ENCODE results near the gene TK1. TPM values are rescaled to one million over a fixed set of nuclear protein-coding genes. Genes with fewer than 3 reads are reported as not detected.

The TK1 gene
- total RNA-seq, 1 experiment from 2014 or later = 340 TPM

- H3K27me3 ChIP-seq (ENCODE audit: low read length) = no peaks in the 10 kb centered on the region
- TF ChIP-seq EZH2 (IDR thresholded peaks at IDR 0.05; ENCODE audit: low read length, unreplicated experiment) = no peak
- no peak for TF ChIP-seq CTCF (conservative IDR thresholded peaks at IDR 0.05; ENCODE audit: low read depth, low read length)
- TF ChIP-seq EZH2phosphoT487 (IDR thresholded peaks at IDR 0.05; ENCODE audit: borderline replicate concordance, low read length) = no peak
- no peak overlapping the region for H2AFZ ChIP-seq (ENCODE audit: low read length)
- H3K9me3 ChIP-seq (ENCODE audit: low read length) = no peaks in the 10 kb centered on the region
- BruUV-seq (replicated peaks) = no TSS peak
- no peaks in the 10 kb centered on the region for H3K4me1 ChIP-seq (ENCODE audit: insufficient read depth, low read length)
- no peak for DNase-seq
- peaks cover under 1% of the 10 kb centered on the region; the same call in 1 of the 2 replicates for H3K36me3 ChIP-seq (ENCODE audit: low read depth, low read length)
- no peaks in the 10 kb centered on the region for H3F3A ChIP-seq (ENCODE audit: low read length, unreplicated experiment)
- peaks cover 11% of the 10 kb centered on the region for H3K79me2 ChIP-seq (ENCODE audit: low read length)
- no peak overlapping the region for H3K4me3 ChIP-seq (ENCODE audit: low read length)
- intact Hi-C loops (cut with micrococcal nuclease) = no loop called here
- POLR2A ChIA-PET (ENCODE audit: unreplicated experiment) = no interaction called here
- ATAC-seq = no peak
- H3K9me2 ChIP-seq (replicated peaks; ENCODE audit: low read length) = no peaks in the 10 kb centered on the region
- no peaks in the 10 kb centered on the region for H4K20me1 ChIP-seq (ENCODE audit: low read length)
- no peak overlapping the region for H3K4me2 ChIP-seq (ENCODE audit: low read length)
- H3K9ac ChIP-seq (ENCODE audit: low read length) = no peak overlapping the region
- CTCF ChIA-PET = interaction anchor here (0.6 kb wide), 1 partner anchor 18 kb away, joined by 12 read pairs; no protein-coding TSS in a partner anchor
- no peak overlapping the region for H3K27ac ChIP-seq (ENCODE audit: low read length)
Measured at GRCh38 chr17:78210111-78210510, 23.3 kb upstream of the TK1 start.

GRCh38 chr17:78208486-78208885, 21.6 kb upstream of the TK1 start:
- Histone ChIP-seq H3F3A (ENCODE audit: low read length, unreplicated experiment) (no peaks in the 10 kb centered on the region), H3K9me2 (replicated peaks; ENCODE audit: low read length) (no peaks in the 10 kb centered on the region), H3K27me3 (ENCODE audit: low read length) (no peaks in the 10 kb centered on the region), H3K4me1 (ENCODE audit: insufficient read depth, low read length) (no peaks in the 10 kb centered on the region), H3K4me3 (ENCODE audit: low read length) (no peak overlapping the region), H4K20me1 (ENCODE audit: low read length) (no peaks in the 10 kb centered on the region), H3K4me2 (ENCODE audit: low read length) (no peak overlapping the region), H3K79me2 (ENCODE audit: low read length) (no peaks in the 10 kb centered on the region), H3K27ac (ENCODE audit: low read length) (no peak overlapping the region), H3K9me3 (ENCODE audit: low read length) (no peaks in the 10 kb centered on the region), H2AFZ (ENCODE audit: low read length) (no peak overlapping the region), H3K36me3 (ENCODE audit: low read depth, low read length) (peaks cover 10% of the 10 kb centered on the region; the same call in 1 of the 2 replicates), H3K9ac (ENCODE audit: low read length) (no peak overlapping the region)
- ChIA-PET POLR2A (ENCODE audit: unreplicated experiment) (no interaction called here), CTCF (no interaction called here)
- intact Hi-C loops (cut with micrococcal nuclease) = no loop called here
- DNase-seq = no peak
- ATAC-seq = no peak
- TF ChIP-seq CTCF (conservative IDR thresholded peaks at IDR 0.05; ENCODE audit: low read depth, low read length) (no peak), EZH2phosphoT487 (IDR thresholded peaks at IDR 0.05; ENCODE audit: borderline replicate concordance, low read length) (no peak), EZH2 (IDR thresholded peaks at IDR 0.05; ENCODE audit: low read length, unreplicated experiment) (no peak)
- BruUV-seq (replicated peaks) = no TSS peak

- Histone ChIP-seq H3K79me2 (ENCODE audit: low read length) (no peaks in the 10 kb centered on the region), H3K4me2 (ENCODE audit: low read length) (no peak overlapping the region), H4K20me1 (ENCODE audit: low read length) (no peaks in the 10 kb centered on the region), H3K27me3 (ENCODE audit: low read length) (no peaks in the 10 kb centered on the region), H3K9ac (ENCODE audit: low read length) (no peak overlapping the region), H3K27ac (ENCODE audit: low read length) (no peak overlapping the region), H3K4me1 (ENCODE audit: insufficient read depth, low read length) (no peaks in the 10 kb centered on the region), H3F3A (ENCODE audit: low read length, unreplicated experiment) (no peaks in the 10 kb centered on the region), H3K9me2 (replicated peaks; ENCODE audit: low read length) (no peaks in the 10 kb centered on the region), H3K4me3 (ENCODE audit: low read length) (no peak overlapping the region), H3K9me3 (ENCODE audit: low read length) (no peaks in the 10 kb centered on the region), H2AFZ (ENCODE audit: low read length) (no peak overlapping the region), H3K36me3 (ENCODE audit: low read depth, low read length) (peaks cover 16% of the 10 kb centered on the region; the same call in 1 of the 2 replicates)
- ChIA-PET POLR2A (ENCODE audit: unreplicated experiment) (interaction anchor here (0.6 kb wide), 1 partner anchor 22 kb away, joined by 5 read pairs; no protein-coding TSS in a partner anchor), CTCF (interaction anchor here (0.6 to 1.1 kb wide), 4 partner anchors 30 to 64 kb away, joined by 4 to 10 read pairs (median 5); no protein-coding TSS in a partner anchor)
- no peak for DNase-seq
- TF ChIP-seq CTCF (conservative IDR thresholded peaks at IDR 0.05; ENCODE audit: low read depth, low read length) = no peak
- intact Hi-C loops (cut with micrococcal nuclease) = no loop called here
- ATAC-seq = no peak
- no TSS peak for BruUV-seq (replicated peaks)
Measured at GRCh38 chr17:78206298-78206697, 19.4 kb upstream of the TK1 start.

All from PC-3 (cell line).